HepG2 (cell line): ENCODE measurements around the gene TIMP3. TPM values are rescaled to one million over a fixed set of nuclear protein-coding genes. Genes with fewer than 3 reads are reported as not detected.

Source experiments
- HNRNPUL1 ChIP-seq: fragments of 200-400 bp; formaldehyde crosslinking; IDR thresholded peaks from 2 replicates; pipeline ENCODE4 v1.6.1; 2017; ENCODE audit warnings: low read depth, mild to moderate bottlenecking, low read length, moderate library complexity
- HOXA5 ChIP-seq: sonication (generic); formaldehyde crosslinking; IDR thresholded peaks from 2 replicates; pipeline ENCODE4 v1.4.0; 2020; ENCODE audit warnings: missing genetic modification reagents
- NFYB ChIP-seq: sonication (generic); formaldehyde crosslinking; IDR thresholded peaks from 2 replicates; pipeline ENCODE4 v1.4.0; 2020; ENCODE audit warnings: missing genetic modification reagents
- NFYC ChIP-seq: IDR thresholded peaks from 2 replicates; pipeline ENCODE4 v1.6.1; 2016; ENCODE audit warnings: missing genetic modification reagents, missing compliant biosample characterization
- NKX3-1 ChIP-seq: sonication (generic); formaldehyde crosslinking; IDR thresholded peaks from 2 replicates; pipeline ENCODE4 v1.5.0; 2020; ENCODE audit warnings: missing genetic modification reagents
- PITX1 ChIP-seq: sonication (generic); formaldehyde crosslinking; IDR thresholded peaks from 2 replicates; pipeline ENCODE4 v1.5.1; 2020; ENCODE audit warnings: mild to moderate bottlenecking, missing genetic modification reagents
- POLR2A ChIP-seq, 2 experiments: IDR thresholded peaks; 2 replicates each; pipeline ENCODE4 v1.6.1; 2011; ENCODE audit warnings: low read depth in 2 of 2, low read length in 2 of 2, mild to moderate bottlenecking in 1 of 2, moderate library complexity in 1 of 2; ENCODE audit not compliant: insufficient read depth in 1 of 2
- SUZ12 ChIP-seq: fragments of 150-350 bp; IDR thresholded peaks from 2 replicates; pipeline ENCODE4 v1.6.1; 2014; ENCODE audit warnings: low read depth, low read length
- ZNF230 ChIP-seq: sonication (generic); formaldehyde crosslinking; IDR thresholded peaks from 2 replicates; pipeline ENCODE4 v1.4.0; 2020; ENCODE audit warnings: mild to moderate bottlenecking, missing genetic modification reagents
- ZNF343 ChIP-seq: sonication (generic); formaldehyde crosslinking; IDR thresholded peaks from 2 replicates; pipeline ENCODE4 v1.4.0; 2020; ENCODE audit warnings: mild to moderate bottlenecking, missing genetic modification reagents
- ZNF367 ChIP-seq: sonication (generic); formaldehyde crosslinking; IDR thresholded peaks from 2 replicates; pipeline ENCODE4 v1.4.0; 2020; ENCODE audit warnings: missing genetic modification reagents, borderline replicate concordance
- ZNF430 ChIP-seq: sonication (generic); formaldehyde crosslinking; IDR thresholded peaks from 2 replicates; pipeline ENCODE4 v1.9.0; 2021; ENCODE audit warnings: mild to moderate bottlenecking, missing genetic modification reagents
- polyA plus RNA-seq, 8 experiments: library from polyadenylated mRNA; depleted of rRNA in 3 of 8; stranded (reverse) in 7 of 8; unstranded in 1 of 8; fragments of >200 nt; fragmentation: Illumina TruSeq in 4 of 8; extraction: Trizol in 4 of 8; gene quantifications; 2 replicates each; pipeline versions ENCODE4 v1.2.1 to v1.2.3, GENCODE V29; 2011 to 2016; ENCODE audit warnings: low read depth in 4 of 8, missing spikeins in 1 of 8, mixed read lengths in 1 of 8; ENCODE audit not compliant: insufficient read depth in 1 of 8
- total RNA-seq, 5 experiments: library from RNA; depleted of rRNA; stranded (reverse); fragments of >200 nt; fragmentation: Illumina TruSeq; extraction: Trizol; gene quantifications; 2 replicates each; pipeline ENCODE4 v1.2.3, GENCODE V29; 2016; ENCODE audit warnings: low read depth in 1 of 5
- TF ChIP-seq, protein P1 (sequence below): sonication (generic); formaldehyde crosslinking; IDR thresholded peaks from 2 replicates; pipeline ENCODE4 v1.4.0; 2020; ENCODE audit warnings: mild to moderate bottlenecking, missing genetic modification reagents
- TF ChIP-seq, protein P2 (sequence below), 2 experiments: sonication (generic) in 1 of 2; formaldehyde crosslinking in 1 of 2; IDR thresholded peaks; 2 replicates each; pipeline versions ENCODE4 v1.5.1 to v1.6.1; 2011 to 2020; ENCODE audit warnings: borderline replicate concordance in 1 of 2, low read depth in 1 of 2, low read length in 1 of 2, mild to moderate bottlenecking in 1 of 2, missing genetic modification reagents in 1 of 2, moderate library complexity in 1 of 2
- TF ChIP-seq, protein P3 (sequence below), 2 experiments: sonication (generic) in 1 of 2; formaldehyde crosslinking in 1 of 2; IDR thresholded peaks; 2 replicates each; pipeline versions ENCODE4 v1.4.0 to v1.6.1; 2016 to 2020; ENCODE audit warnings: borderline replicate concordance in 1 of 2, low read depth in 1 of 2, mild to moderate bottlenecking in 1 of 2, missing genetic modification reagents in 1 of 2
- TF ChIP-seq, protein P4 (sequence below), 2 experiments: sonication (generic) in 1 of 2; formaldehyde crosslinking in 1 of 2; IDR thresholded peaks; 2 replicates each; pipeline versions ENCODE4 v1.4.0 to v1.6.1; 2018 to 2020; ENCODE audit warnings: missing genetic modification reagents in 2 of 2, borderline replicate concordance in 1 of 2, low read depth in 1 of 2, mild to moderate bottlenecking in 1 of 2, missing biosample characterization in 1 of 2
- TF ChIP-seq, protein P5 (sequence below), 2 experiments: IDR thresholded peaks; 2 replicates each; pipeline ENCODE4 v1.6.1; 2011 to 2012; ENCODE audit warnings: low read length in 2 of 2, borderline replicate concordance in 1 of 2, low read depth in 1 of 2, mild to moderate bottlenecking in 1 of 2, moderate library complexity in 1 of 2

Gene TIMP3
- total and polyA plus RNA-seq, 2 of the 13 experiments (the other 11 are each of a cell fraction or from before 2014, with no cell fraction given), result 57.3 to 86.6 TPM

DNA sequence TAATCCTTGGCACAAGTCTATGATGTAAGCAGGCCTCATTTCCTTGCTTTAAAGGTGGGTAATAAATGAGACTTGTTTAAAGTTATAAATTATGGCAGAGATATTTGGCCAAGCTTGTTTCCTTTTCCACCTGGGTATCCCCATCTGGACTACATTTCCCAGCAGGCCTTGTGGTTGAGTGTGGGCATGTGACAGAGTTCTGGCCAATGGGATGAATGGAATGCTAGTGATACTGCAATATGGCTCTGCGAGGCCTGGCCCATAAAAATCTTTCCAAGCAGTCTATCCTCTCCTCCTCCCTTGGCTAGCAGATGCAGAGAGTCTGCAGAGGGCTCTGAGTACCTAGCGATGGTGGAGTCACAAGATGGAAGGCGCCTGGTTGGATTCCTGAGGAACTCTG lies 102.5 kb downstream of the TIMP3 start (continued):
- TF ChIP-seq NFYB (CRISPR knock-in tag) (peak; percentile 62; the same call in 1 of the 2 replicates), ZNF230 (CRISPR knock-in tag) (no peak), NKX3-1 (CRISPR knock-in tag) (no peak), ZNF343 (CRISPR knock-in tag) (no peak), HNRNPUL1 (no peak), POLR2A (IDR thresholded peaks at IDR 0.05; ENCODE audit: insufficient read depth in 1 of 2, low read depth in 2 of 2, low read length in 2 of 2) (no peak), PITX1 (CRISPR knock-in tag) (no peak), HOXA5 (CRISPR knock-in tag) (no peak), ZNF430 (no peak), ZNF367 (CRISPR knock-in tag) (no peak), NFYC (CRISPR knock-in tag) (peak; percentile 80), SUZ12 (peak; percentile 43; the same call in 1 of the 2 replicates)
- TF ChIP-seq, protein P1, sequence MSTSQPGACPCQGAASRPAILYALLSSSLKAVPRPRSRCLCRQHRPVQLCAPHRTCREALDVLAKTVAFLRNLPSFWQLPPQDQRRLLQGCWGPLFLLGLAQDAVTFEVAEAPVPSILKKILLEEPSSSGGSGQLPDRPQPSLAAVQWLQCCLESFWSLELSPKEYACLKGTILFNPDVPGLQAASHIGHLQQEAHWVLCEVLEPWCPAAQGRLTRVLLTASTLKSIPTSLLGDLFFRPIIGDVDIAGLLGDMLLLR (CRISPR knock-in tag), result no peak
- TF ChIP-seq, protein P2, sequence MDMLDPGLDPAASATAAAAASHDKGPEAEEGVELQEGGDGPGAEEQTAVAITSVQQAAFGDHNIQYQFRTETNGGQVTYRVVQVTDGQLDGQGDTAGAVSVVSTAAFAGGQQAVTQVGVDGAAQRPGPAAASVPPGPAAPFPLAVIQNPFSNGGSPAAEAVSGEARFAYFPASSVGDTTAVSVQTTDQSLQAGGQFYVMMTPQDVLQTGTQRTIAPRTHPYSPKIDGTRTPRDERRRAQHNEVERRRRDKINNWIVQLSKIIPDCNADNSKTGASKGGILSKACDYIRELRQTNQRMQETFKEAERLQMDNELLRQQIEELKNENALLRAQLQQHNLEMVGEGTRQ (IDR thresholded peaks at IDR 0.05; ENCODE audit: low read depth, low read length), result peak; percentile 79
- TF ChIP-seq, protein P2 (CRISPR knock-in tag; IDR thresholded peaks at IDR 0.05; ENCODE audit: borderline replicate concordance), result peak; percentile 90; the same call in 1 of the 2 replicates
- TF ChIP-seq, protein P3, sequence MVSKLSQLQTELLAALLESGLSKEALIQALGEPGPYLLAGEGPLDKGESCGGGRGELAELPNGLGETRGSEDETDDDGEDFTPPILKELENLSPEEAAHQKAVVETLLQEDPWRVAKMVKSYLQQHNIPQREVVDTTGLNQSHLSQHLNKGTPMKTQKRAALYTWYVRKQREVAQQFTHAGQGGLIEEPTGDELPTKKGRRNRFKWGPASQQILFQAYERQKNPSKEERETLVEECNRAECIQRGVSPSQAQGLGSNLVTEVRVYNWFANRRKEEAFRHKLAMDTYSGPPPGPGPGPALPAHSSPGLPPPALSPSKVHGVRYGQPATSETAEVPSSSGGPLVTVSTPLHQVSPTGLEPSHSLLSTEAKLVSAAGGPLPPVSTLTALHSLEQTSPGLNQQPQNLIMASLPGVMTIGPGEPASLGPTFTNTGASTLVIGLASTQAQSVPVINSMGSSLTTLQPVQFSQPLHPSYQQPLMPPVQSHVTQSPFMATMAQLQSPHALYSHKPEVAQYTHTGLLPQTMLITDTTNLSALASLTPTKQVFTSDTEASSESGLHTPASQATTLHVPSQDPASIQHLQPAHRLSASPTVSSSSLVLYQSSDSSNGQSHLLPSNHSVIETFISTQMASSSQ (IDR thresholded peaks at IDR 0.05; ENCODE audit: low read depth), result no peak
- TF ChIP-seq, protein P3 (CRISPR knock-in tag; IDR thresholded peaks at IDR 0.05; ENCODE audit: borderline replicate concordance), result no peak
- TF ChIP-seq, protein P4, sequence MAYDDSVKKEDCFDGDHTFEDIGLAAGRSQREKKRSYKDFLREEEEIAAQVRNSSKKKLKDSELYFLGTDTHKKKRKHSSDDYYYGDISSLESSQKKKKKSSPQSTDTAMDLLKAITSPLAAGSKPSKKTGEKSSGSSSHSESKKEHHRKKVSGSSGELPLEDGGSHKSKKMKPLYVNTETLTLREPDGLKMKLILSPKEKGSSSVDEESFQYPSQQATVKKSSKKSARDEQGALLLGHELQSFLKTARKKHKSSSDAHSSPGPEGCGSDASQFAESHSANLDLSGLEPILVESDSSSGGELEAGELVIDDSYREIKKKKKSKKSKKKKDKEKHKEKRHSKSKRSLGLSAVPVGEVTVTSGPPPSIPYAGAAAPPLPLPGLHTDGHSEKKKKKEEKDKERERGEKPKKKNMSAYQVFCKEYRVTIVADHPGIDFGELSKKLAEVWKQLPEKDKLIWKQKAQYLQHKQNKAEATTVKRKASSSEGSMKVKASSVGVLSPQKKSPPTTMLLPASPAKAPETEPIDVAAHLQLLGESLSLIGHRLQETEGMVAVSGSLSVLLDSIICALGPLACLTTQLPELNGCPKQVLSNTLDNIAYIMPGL (CRISPR knock-in tag; IDR thresholded peaks at IDR 0.05; ENCODE audit: borderline replicate concordance in 1 of 2, low read depth in 1 of 2), result no peak
- TF ChIP-seq, protein P5, sequence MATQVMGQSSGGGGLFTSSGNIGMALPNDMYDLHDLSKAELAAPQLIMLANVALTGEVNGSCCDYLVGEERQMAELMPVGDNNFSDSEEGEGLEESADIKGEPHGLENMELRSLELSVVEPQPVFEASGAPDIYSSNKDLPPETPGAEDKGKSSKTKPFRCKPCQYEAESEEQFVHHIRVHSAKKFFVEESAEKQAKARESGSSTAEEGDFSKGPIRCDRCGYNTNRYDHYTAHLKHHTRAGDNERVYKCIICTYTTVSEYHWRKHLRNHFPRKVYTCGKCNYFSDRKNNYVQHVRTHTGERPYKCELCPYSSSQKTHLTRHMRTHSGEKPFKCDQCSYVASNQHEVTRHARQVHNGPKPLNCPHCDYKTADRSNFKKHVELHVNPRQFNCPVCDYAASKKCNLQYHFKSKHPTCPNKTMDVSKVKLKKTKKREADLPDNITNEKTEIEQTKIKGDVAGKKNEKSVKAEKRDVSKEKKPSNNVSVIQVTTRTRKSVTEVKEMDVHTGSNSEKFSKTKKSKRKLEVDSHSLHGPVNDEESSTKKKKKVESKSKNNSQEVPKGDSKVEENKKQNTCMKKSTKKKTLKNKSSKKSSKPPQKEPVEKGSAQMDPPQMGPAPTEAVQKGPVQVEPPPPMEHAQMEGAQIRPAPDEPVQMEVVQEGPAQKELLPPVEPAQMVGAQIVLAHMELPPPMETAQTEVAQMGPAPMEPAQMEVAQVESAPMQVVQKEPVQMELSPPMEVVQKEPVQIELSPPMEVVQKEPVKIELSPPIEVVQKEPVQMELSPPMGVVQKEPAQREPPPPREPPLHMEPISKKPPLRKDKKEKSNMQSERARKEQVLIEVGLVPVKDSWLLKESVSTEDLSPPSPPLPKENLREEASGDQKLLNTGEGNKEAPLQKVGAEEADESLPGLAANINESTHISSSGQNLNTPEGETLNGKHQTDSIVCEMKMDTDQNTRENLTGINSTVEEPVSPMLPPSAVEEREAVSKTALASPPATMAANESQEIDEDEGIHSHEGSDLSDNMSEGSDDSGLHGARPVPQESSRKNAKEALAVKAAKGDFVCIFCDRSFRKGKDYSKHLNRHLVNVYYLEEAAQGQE (IDR thresholded peaks at IDR 0.05; ENCODE audit: borderline replicate concordance in 1 of 2, low read depth in 1 of 2, low read length in 2 of 2), result no peak
